Fibroblast of mammary gland (primary cell): Measurements from ENCODE around the gene COL23A1.

Experiments used
- DNase-seq: peaks from one replicate; pipeline ENCODE4 v3.0.0-alpha.2; 2010; ENCODE audit warnings: low read depth
- H3K4me3 ChIP-seq: 2 replicates; pipeline ENCODE4 v1.5.1; 2011; ENCODE audit warnings: low read depth, mild to moderate bottlenecking, low read length, moderate library complexity; ENCODE audit not compliant: control insufficient read depth
- CTCF ChIP-seq: conservative IDR thresholded peaks from 2 replicates; pipeline ENCODE4 v1.5.1; 2011; ENCODE audit warnings: low read depth, low read length, inconsistent platforms; ENCODE audit not compliant: control insufficient read depth, insufficient read depth

COL23A1 gene

GRCh38 chr5:178590141-178590923, at the start of gene COL23A1:
COL23A1 (minus strand) TSS chr5:178590393.
- peak; percentile 37 for DNase-seq
- TF ChIP-seq CTCF: peak; percentile 64
- H3K4me3 ChIP-seq: no peak within 1 kb of the TSS

- H3K4me3 ChIP-seq: no peak overlapping the region
- no peak for DNase-seq
- TF ChIP-seq CTCF: no peak
Observed at GRCh38 chr5:178637356-178638074, 47.3 kb upstream of the COL23A1 start.

- H3K4me3 ChIP-seq: no peak overlapping the region
- DNase-seq: no peak
- no peak for TF ChIP-seq CTCF
Observed at GRCh38 chr5:178632285-178632684, 42.1 kb upstream of the COL23A1 start.

- no peak overlapping the region for H3K4me3 ChIP-seq
- DNase-seq: no peak
- TF ChIP-seq CTCF: no peak
Observed at GRCh38 chr5:178630951-178631350, 40.8 kb upstream of the COL23A1 start.

GRCh38 chr5:178630475-178630930, 40.3 kb upstream of the COL23A1 start:
- no peak for TF ChIP-seq CTCF
- peak; percentile 81 for DNase-seq
- H3K4me3 ChIP-seq: no peak overlapping the region

GRCh38 chr5:178627259-178627598, 37.0 kb upstream of the COL23A1 start:
- H3K4me3 ChIP-seq: peak overlapping the region; percentile 85
- TF ChIP-seq CTCF: no peak
- DNase-seq: no peak
